Measurements from ENCODE around the gene SMURF2. TPM values are rescaled to one million over a fixed set of nuclear protein-coding genes. Genes with fewer than 3 reads are reported as not detected.

Gene SMURF2
- total RNA-seq, 1 experiment from 2014 or later: 24.7 TPM

DNA sequence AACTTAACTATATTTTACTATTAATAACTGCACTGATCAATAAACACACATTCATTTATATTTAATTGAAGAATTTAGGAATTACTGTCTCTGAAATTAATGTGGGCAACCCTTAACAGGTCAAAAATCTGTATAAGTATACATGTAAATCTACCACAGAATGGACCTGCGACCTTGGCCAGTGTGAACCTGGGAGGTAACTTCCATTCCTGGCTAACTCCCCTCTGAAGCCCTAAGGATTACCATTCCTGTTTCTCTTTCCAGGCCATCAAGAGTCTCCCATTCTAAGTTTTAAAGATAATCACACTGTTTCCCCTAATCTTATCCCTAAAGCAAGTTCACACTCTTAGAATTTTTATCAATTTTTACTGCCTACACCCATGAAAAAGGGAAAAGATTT, 58.1 kb downstream of the SMURF2 start:
- H3K4me3 ChIP-seq (ENCODE audit: low read depth, low read length, poor library complexity, severe bottlenecking): no peak overlapping the region
- ChIA-PET CTCF (no interaction called here), POLR2A (ENCODE audit: low non-redundant PET) (no interaction called here)
- intact Hi-C loops (cut with micrococcal nuclease; ENCODE audit: unreplicated experiment): no loop called here
- H3K9me3 ChIP-seq (ENCODE audit: low read depth, low read length, poor library complexity, severe bottlenecking): no peaks in the 10 kb centered on the region
- no peaks in the 10 kb centered on the region for H3K27me3 ChIP-seq (replicated peaks; ENCODE audit: insufficient read depth, low read depth, low read length, poor library complexity)
- no peak for TF ChIP-seq EZH2 (IDR thresholded peaks at IDR 0.05; ENCODE audit: borderline replicate concordance, low read depth, low read length, poor library complexity, severe bottlenecking)
- TF ChIP-seq, protein P1, sequence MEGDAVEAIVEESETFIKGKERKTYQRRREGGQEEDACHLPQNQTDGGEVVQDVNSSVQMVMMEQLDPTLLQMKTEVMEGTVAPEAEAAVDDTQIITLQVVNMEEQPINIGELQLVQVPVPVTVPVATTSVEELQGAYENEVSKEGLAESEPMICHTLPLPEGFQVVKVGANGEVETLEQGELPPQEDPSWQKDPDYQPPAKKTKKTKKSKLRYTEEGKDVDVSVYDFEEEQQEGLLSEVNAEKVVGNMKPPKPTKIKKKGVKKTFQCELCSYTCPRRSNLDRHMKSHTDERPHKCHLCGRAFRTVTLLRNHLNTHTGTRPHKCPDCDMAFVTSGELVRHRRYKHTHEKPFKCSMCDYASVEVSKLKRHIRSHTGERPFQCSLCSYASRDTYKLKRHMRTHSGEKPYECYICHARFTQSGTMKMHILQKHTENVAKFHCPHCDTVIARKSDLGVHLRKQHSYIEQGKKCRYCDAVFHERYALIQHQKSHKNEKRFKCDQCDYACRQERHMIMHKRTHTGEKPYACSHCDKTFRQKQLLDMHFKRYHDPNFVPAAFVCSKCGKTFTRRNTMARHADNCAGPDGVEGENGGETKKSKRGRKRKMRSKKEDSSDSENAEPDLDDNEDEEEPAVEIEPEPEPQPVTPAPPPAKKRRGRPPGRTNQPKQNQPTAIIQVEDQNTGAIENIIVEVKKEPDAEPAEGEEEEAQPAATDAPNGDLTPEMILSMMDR (conservative IDR thresholded peaks at IDR 0.05; ENCODE audit: low read depth, low read length): no peak
- peaks cover 18% of the 10 kb centered on the region for H3K4me1 ChIP-seq (ENCODE audit: insufficient read depth, low read length, poor library complexity, severe bottlenecking)
- no TSS peak for BruUV-seq (replicated peaks)
- no peak for DNase-seq (ENCODE audit: low spot score)
- H3K36me3 ChIP-seq (ENCODE audit: insufficient read depth, low read length, poor library complexity, severe bottlenecking): no peaks in the 10 kb centered on the region
- H3K27ac ChIP-seq (ENCODE audit: low read depth, low read length, poor library complexity, severe bottlenecking): peak overlapping the region; percentile 6

DNA sequence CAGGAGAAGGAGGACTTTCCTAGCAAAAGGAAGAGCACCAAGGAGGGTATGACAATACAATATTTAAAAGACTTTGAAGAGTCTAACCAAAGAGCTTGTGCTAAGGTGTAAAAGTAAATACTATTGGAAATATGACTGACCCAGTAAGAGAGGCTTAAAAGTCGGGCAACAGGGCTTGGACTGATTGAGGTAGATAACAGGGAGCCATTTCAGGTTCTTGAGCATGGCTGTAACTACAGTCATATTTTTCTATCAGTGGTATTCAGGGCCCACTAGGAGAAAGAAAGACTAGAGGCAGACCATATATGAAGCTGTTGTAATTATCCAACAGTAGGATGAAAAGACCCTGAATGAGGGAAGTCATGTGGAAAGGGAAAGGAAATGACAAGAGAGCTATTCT, 62.3 kb downstream of the SMURF2 start:
- no peak for TF ChIP-seq EZH2 (IDR thresholded peaks at IDR 0.05; ENCODE audit: borderline replicate concordance, low read depth, low read length, poor library complexity, severe bottlenecking)
- BruUV-seq (replicated peaks): no TSS peak
- POLR2A ChIA-PET (ENCODE audit: low non-redundant PET): no interaction called here
- Histone ChIP-seq H3K4me3 (ENCODE audit: low read depth, low read length, poor library complexity, severe bottlenecking) (no peak overlapping the region), H3K4me1 (ENCODE audit: insufficient read depth, low read length, poor library complexity, severe bottlenecking) (peaks cover 18% of the 10 kb centered on the region), H3K36me3 (ENCODE audit: insufficient read depth, low read length, poor library complexity, severe bottlenecking) (no peaks in the 10 kb centered on the region), H3K27ac (ENCODE audit: low read depth, low read length, poor library complexity, severe bottlenecking) (no peak overlapping the region), H3K27me3 (replicated peaks; ENCODE audit: insufficient read depth, low read depth, low read length, poor library complexity) (no peaks in the 10 kb centered on the region), H3K9me3 (ENCODE audit: low read depth, low read length, poor library complexity, severe bottlenecking) (no peaks in the 10 kb centered on the region)
- no peak for DNase-seq (ENCODE audit: low spot score)
- intact Hi-C loops (cut with micrococcal nuclease; ENCODE audit: unreplicated experiment): no loop called here
- CTCF ChIA-PET: no interaction called here

DNA sequence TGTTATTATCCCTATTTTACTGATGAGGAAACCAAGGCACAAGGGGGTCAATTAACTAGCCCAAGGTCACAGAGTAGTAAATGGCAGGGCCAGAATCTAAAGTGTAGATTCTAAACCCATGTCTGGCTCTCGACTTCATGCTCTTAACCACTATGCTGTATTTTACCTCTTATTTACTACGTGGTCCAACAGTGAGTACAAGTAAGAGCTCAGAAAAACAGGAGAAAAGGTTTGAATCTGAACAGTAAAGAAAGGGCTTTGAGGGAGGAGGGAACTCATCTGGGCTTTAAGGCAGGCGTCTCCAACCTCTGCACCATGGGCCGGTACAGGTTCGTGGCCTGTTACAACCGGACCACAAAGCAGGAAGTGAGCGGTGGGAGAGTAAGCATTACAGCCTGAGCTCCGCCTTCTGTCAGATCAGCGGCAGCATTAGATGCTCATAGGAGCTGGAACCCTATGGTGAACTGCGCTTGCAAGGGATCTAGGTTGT, 62.9 kb downstream of the SMURF2 start:
- ChIA-PET CTCF (no interaction called here), POLR2A (ENCODE audit: low non-redundant PET) (no interaction called here)
- intact Hi-C loops (cut with micrococcal nuclease; ENCODE audit: unreplicated experiment): no loop called here
- Histone ChIP-seq H3K9me3 (ENCODE audit: low read depth, low read length, poor library complexity, severe bottlenecking) (no peaks in the 10 kb centered on the region), H3K36me3 (ENCODE audit: insufficient read depth, low read length, poor library complexity, severe bottlenecking) (no peaks in the 10 kb centered on the region), H3K27me3 (replicated peaks; ENCODE audit: insufficient read depth, low read depth, low read length, poor library complexity) (no peaks in the 10 kb centered on the region), H3K27ac (ENCODE audit: low read depth, low read length, poor library complexity, severe bottlenecking) (no peak overlapping the region), H3K4me3 (ENCODE audit: low read depth, low read length, poor library complexity, severe bottlenecking) (no peak overlapping the region), H3K4me1 (ENCODE audit: insufficient read depth, low read length, poor library complexity, severe bottlenecking) (peaks cover 16% of the 10 kb centered on the region)
- TF ChIP-seq, protein P1 (conservative IDR thresholded peaks at IDR 0.05; ENCODE audit: low read depth, low read length): no peak
- no peak for TF ChIP-seq EZH2 (IDR thresholded peaks at IDR 0.05; ENCODE audit: borderline replicate concordance, low read depth, low read length, poor library complexity, severe bottlenecking)
- BruUV-seq (replicated peaks): no TSS peak
- no peak for DNase-seq (ENCODE audit: low spot score)

DNA sequence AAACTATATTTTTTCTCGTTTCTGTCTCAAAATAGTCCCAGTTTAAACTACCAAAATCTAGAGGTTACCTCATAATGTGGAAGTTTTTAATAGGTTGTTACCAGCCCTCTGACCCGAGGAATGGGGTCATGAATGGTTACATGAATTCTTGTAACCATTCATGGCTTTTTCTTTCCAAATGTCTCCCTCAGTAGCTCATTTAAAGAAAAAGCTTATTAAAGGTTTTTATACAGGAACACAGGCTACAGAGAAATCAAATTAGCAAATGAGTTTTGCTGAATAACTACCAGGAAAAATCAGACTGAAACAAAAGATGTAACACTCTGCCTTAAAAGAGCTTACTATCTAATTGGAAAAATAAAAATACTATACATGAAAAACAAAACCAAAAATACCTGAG, 63.4 kb downstream of the SMURF2 start:
- H3K9me3 ChIP-seq (ENCODE audit: low read depth, low read length, poor library complexity, severe bottlenecking): no peaks in the 10 kb centered on the region
- ChIA-PET CTCF (no interaction called here), POLR2A (ENCODE audit: low non-redundant PET) (no interaction called here)
- H3K36me3 ChIP-seq (ENCODE audit: insufficient read depth, low read length, poor library complexity, severe bottlenecking): no peaks in the 10 kb centered on the region
- TF ChIP-seq, protein P1 (conservative IDR thresholded peaks at IDR 0.05; ENCODE audit: low read depth, low read length): no peak
- TF ChIP-seq EZH2 (IDR thresholded peaks at IDR 0.05; ENCODE audit: borderline replicate concordance, low read depth, low read length, poor library complexity, severe bottlenecking): no peak
- no peak overlapping the region for H3K4me3 ChIP-seq (ENCODE audit: low read depth, low read length, poor library complexity, severe bottlenecking)
- no peaks in the 10 kb centered on the region for H3K27me3 ChIP-seq (replicated peaks; ENCODE audit: insufficient read depth, low read depth, low read length, poor library complexity)
- intact Hi-C loops (cut with micrococcal nuclease; ENCODE audit: unreplicated experiment): no loop called here
- no peak for DNase-seq (ENCODE audit: low spot score)
- H3K4me1 ChIP-seq (ENCODE audit: insufficient read depth, low read length, poor library complexity, severe bottlenecking): peaks cover 10% of the 10 kb centered on the region
- BruUV-seq (replicated peaks): no TSS peak
- no peak overlapping the region for H3K27ac ChIP-seq (ENCODE audit: low read depth, low read length, poor library complexity, severe bottlenecking)

All from A673 (cell line).